Stimulated activated CD8-positive, alpha-beta memory T cell treated with anti-CD3 and anti-CD28 coated beads, Interleukin-12 subunit alpha, Interleukin-12 subunit beta, amount 100 ng/mL, for 24 hours (primary cell): ENCODE data around the gene SUSD4.
"Not testable (repeated sequence)": the region's sequence is repeated elsewhere in the genome, so short reads cannot be mapped to it uniquely, and the experiment has no call there.

Source experiments
- DNase-seq: peaks from one replicate; pipeline ENCODE4 v3.0.0-alpha.2; 2020; ENCODE audit errors: extremely low read depth

The SUSD4 gene

GRCh38 chr1:223363856-223364684 lies at the start of gene SUSD4:
TSS of gene SUSD4 (minus strand) at chr1:223364176. CDS start at chr1:223363425, 751 bp downstream.
- DNase-seq = no peak

GRCh38 chr1:223413216-223413615 lies 49.2 kb upstream of the SUSD4 start:
- DNase-seq = no peak

- no peak for DNase-seq
These were observed 47.7 kb upstream of the SUSD4 start for GRCh38 chr1:223411710-223412109.

GRCh38 chr1:223411309-223411708 lies 47.3 kb upstream of the SUSD4 start:
- DNase-seq = no peak

- DNase-seq = no peak
These were observed 46.1 kb upstream of the SUSD4 start for GRCh38 chr1:223410036-223410435.

GRCh38 chr1:223405507-223405906 lies 41.5 kb upstream of the SUSD4 start:
- no peak for DNase-seq

GRCh38 chr1:223403184-223403815 lies 39.3 kb upstream of the SUSD4 start:
- no peak for DNase-seq

- no peak for DNase-seq
These were observed 38.8 kb upstream of the SUSD4 start for GRCh38 chr1:223402790-223403142.

- no peak for DNase-seq
These were observed 38.2 kb upstream of the SUSD4 start for GRCh38 chr1:223401873-223402789.

- not testable (repeated sequence) for DNase-seq
These were observed 35.4 kb upstream of the SUSD4 start for GRCh38 chr1:223399393-223399792.

- no peak for DNase-seq
These were observed 30.7 kb upstream of the SUSD4 start for GRCh38 chr1:223394706-223395105.

- no peak for DNase-seq
These were observed 30.3 kb upstream of the SUSD4 start for GRCh38 chr1:223394242-223394641.

GRCh38 chr1:223393275-223394214 lies 29.6 kb upstream of the SUSD4 start, which contains the start of gene CCDC185:
TSS of gene CCDC185 (plus strand) at chr1:223393415. CDS start at chr1:223393476, 61 bp downstream.
- no peak for DNase-seq

GRCh38 chr1:223390618-223391017 lies 26.6 kb upstream of the SUSD4 start:
- no peak for DNase-seq

- DNase-seq = no peak
These were observed 22.0 kb upstream of the SUSD4 start for GRCh38 chr1:223386013-223386412.

GRCh38 chr1:223378754-223379153 lies 14.8 kb upstream of the SUSD4 start:
- no peak for DNase-seq

GRCh38 chr1:223374064-223374610 lies 10.2 kb upstream of the SUSD4 start:
- no peak for DNase-seq

- DNase-seq = no peak
These were observed 858 bp upstream of the SUSD4 start for GRCh38 chr1:223364685-223365382.

GRCh38 chr1:223363057-223363855 lies 720 bp downstream of the SUSD4 start:
- no peak for DNase-seq
